ENCODE results near the gene TRPM1.

DNA sequence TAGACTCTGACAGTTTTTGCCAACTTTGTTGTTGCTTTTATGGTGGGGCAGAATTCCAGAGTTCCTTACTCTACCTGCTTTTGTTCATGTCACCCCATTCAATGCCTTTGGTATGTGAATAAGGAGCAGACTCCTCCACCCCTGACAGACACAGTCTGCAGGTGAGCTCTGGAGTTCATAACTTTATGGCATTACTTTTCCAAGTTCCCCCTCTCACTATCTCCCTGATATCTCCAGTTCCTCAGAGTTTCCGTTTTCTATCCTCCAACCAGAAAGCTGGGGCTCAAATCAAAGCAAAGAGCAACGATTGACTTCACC, 87.0 kb downstream of the TRPM1 start:
- TF ChIP-seq, protein P1, sequence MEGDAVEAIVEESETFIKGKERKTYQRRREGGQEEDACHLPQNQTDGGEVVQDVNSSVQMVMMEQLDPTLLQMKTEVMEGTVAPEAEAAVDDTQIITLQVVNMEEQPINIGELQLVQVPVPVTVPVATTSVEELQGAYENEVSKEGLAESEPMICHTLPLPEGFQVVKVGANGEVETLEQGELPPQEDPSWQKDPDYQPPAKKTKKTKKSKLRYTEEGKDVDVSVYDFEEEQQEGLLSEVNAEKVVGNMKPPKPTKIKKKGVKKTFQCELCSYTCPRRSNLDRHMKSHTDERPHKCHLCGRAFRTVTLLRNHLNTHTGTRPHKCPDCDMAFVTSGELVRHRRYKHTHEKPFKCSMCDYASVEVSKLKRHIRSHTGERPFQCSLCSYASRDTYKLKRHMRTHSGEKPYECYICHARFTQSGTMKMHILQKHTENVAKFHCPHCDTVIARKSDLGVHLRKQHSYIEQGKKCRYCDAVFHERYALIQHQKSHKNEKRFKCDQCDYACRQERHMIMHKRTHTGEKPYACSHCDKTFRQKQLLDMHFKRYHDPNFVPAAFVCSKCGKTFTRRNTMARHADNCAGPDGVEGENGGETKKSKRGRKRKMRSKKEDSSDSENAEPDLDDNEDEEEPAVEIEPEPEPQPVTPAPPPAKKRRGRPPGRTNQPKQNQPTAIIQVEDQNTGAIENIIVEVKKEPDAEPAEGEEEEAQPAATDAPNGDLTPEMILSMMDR (IDR thresholded peaks at IDR 0.05): no peak
- no peak for TF ChIP-seq POLR2A (IDR thresholded peaks at IDR 0.05)

Data from adrenal gland (tissue), 5 donors.